Measurements from ENCODE around the gene PDE4D.
A peak's percentile ranks its signal among the peaks of the same experiment; 100 is the strongest.

PDE4D gene

DNA sequence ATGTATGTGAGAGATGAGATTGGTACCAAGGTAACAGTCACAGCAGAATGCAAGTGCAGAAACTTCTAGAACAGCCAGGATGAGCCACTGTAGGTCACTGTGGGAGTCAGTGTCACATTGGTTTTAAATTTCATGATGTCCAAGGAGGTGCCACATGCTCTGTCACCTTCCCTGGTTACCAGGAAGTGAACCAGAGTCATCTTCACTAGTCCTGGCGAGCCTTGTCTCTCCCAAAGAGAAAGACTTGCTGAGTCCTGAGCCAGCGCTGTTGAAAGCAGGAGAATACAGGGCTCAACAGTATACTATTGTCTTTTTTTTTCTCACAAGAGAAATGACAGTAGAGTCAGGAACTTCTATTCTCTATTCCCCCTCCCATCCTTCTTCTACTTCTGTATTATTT is 695.2 kb downstream of the PDE4D start:
- no peaks in the 10 kb centered on the region for H3K9me3 ChIP-seq
- TF ChIP-seq, protein P1, sequence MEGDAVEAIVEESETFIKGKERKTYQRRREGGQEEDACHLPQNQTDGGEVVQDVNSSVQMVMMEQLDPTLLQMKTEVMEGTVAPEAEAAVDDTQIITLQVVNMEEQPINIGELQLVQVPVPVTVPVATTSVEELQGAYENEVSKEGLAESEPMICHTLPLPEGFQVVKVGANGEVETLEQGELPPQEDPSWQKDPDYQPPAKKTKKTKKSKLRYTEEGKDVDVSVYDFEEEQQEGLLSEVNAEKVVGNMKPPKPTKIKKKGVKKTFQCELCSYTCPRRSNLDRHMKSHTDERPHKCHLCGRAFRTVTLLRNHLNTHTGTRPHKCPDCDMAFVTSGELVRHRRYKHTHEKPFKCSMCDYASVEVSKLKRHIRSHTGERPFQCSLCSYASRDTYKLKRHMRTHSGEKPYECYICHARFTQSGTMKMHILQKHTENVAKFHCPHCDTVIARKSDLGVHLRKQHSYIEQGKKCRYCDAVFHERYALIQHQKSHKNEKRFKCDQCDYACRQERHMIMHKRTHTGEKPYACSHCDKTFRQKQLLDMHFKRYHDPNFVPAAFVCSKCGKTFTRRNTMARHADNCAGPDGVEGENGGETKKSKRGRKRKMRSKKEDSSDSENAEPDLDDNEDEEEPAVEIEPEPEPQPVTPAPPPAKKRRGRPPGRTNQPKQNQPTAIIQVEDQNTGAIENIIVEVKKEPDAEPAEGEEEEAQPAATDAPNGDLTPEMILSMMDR (IDR thresholded peaks at IDR 0.05) = no peak
- H3K4me1 ChIP-seq = no peaks in the 10 kb centered on the region
- no peak for DNase-seq
- H3K36me3 ChIP-seq = no peaks in the 10 kb centered on the region
- intact Hi-C loops (cut with DNase I; ENCODE audit: low total_unique reads) = no loop called here
- no peak overlapping the region for H3K4me3 ChIP-seq
- H3K27ac ChIP-seq = no peak overlapping the region
- H3K27me3 ChIP-seq = no peaks in the 10 kb centered on the region

DNA sequence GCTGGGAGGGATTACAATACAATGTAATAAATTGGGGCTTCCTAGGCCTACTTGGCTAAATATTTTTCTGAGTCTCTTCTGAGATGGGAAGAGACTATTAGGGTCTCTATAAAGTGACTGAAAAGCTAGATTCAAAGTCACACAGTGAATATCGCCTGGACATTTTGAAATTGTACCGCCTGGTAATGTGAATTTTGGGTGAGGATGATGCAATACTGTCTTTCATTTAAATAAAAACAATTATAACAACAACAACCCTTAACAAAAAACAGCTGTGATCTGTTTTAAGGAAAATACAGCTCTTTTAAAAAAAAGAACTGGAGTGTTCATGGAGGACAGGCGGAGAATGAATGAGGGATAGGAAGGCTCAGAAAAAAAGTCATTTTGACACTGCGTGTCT is 695.6 kb downstream of the PDE4D start:
- H3K4me1 ChIP-seq = no peaks in the 10 kb centered on the region
- intact Hi-C loops (cut with DNase I; ENCODE audit: low total_unique reads) = no loop called here

DNA sequence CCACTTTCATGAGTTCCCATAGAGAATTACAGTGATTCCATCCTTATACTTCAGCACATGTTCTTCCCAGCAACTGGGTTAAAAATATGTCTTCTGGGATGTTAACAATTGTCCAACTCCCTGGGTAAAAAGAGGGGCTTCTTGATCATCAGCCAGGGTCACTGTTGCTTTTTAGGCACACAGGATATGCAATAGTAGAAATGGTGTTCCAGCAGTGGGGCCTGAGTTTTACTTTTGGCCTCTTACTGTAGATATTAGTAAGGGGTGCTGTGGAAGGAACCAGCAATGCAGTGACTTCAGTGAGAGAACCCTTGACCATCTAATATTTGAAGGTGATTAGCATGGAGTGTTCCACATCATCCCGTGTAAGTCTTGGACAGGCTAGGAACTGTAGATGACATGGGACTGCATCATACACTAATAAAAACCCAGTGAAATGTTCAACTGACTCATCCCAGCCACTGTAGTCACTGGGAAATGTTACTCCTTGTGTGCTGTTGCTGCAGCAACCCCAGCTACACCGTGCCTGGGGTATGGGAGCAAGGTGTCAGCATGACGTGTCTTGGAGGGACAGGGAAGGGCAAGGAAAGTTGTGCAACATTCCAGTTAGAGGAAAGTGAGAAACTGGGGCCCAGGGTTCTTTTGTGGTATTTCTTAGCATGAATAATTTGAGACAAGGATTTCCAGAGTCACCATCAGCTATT is 699.8 kb downstream of the PDE4D start:
- Histone ChIP-seq H3K4me3 (no peak overlapping the region), H3K27ac (no peak overlapping the region), H3K9me3 (no peaks in the 10 kb centered on the region), H3K4me1 (peaks cover 0 to 21% (median 0%) of the 10 kb centered on the region in 4 donors), H3K27me3 (no peaks in the 10 kb centered on the region), H3K36me3 (no peaks in the 10 kb centered on the region)
- TF ChIP-seq, protein P1 (IDR thresholded peaks at IDR 0.05) = no peak
- no peak for DNase-seq
- intact Hi-C loops (cut with DNase I; ENCODE audit: low total_unique reads) = no loop called here

More for the DNA sequence above, 695.6 kb downstream of the PDE4D start:
- H3K27me3 ChIP-seq = no peaks in the 10 kb centered on the region
- no peaks in the 10 kb centered on the region for H3K36me3 ChIP-seq
- H3K9me3 ChIP-seq = no peaks in the 10 kb centered on the region
- no peak for DNase-seq
- H3K4me3 ChIP-seq = no peak overlapping the region
- H3K27ac ChIP-seq = no peak overlapping the region
- TF ChIP-seq, protein P1 (IDR thresholded peaks at IDR 0.05) = no peak

DNA sequence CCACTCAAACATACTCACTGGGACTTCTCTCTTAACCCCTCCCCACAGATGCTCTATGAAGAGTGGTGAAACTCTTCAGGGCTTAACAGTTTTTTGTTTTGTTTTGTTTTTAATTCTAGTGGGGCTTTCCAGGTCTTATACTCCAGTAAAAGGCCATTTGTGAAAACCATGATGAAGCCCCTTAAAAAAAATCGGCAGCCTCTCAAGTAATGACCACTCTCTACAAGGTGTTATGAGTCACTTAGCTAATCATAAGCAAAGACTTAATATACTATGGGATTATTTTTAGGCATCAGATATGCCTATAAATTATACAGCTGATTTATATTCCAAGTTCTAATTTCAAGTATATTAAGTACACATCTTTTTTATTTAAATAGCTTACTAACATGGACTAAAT is 702.8 kb downstream of the PDE4D start:
- no peak overlapping the region for H3K4me3 ChIP-seq
- H3K36me3 ChIP-seq = no peaks in the 10 kb centered on the region
- H3K9me3 ChIP-seq = no peaks in the 10 kb centered on the region
- H3K27ac ChIP-seq = no peak overlapping the region
- intact Hi-C loops (cut with DNase I; ENCODE audit: low total_unique reads) = no loop called here
- H3K4me1 ChIP-seq = peaks cover 0 to 22% (median 0%) of the 10 kb centered on the region in 4 donors
- TF ChIP-seq, protein P1 (IDR thresholded peaks at IDR 0.05) = no peak
- H3K27me3 ChIP-seq = no peaks in the 10 kb centered on the region
- DNase-seq = no peak

DNA sequence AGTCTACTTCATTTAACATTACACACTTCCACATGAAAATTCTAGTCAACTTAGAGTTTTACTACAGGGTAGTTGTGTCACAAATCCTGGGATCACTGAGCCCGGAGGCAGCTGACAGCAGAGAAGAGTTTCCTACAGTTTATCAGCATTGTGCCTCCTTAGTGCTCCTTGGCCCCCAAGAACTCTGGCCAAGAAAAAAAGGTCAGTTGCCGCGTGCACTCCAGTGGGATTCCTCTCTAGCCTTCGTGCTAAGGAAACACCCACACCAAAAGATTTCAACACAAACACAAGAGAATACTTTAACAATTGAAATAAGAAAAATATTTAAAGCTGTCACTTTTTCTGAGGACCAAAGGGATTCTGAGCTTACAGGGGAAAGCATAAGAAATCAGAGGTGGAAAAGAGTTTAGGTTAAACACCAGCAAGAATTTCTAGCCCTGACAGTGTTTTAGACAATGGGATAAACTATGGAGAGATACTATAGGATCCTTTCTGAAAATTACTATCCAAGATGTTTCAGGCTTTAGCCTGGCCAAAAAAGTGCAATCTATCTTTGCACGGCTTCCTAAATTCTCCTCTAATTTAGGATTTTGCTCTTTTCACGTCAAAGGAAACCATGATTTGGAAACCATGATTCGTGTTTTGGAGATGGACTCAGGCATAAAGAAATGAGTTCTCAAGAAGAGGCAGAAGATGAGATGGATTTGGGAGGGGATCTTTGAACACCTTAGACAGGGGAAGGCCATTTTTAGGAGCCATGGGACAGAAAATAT is 703.9 kb downstream of the PDE4D start:
- H3K4me3 ChIP-seq = no peak overlapping the region

More for the DNA sequence above, 703.9 kb downstream of the PDE4D start:
- Histone ChIP-seq H3K36me3 (no peaks in the 10 kb centered on the region), H3K27me3 (no peaks in the 10 kb centered on the region), H3K27ac (peak overlapping the region; percentile 45 to 47), H3K4me1 (peaks cover 0 to 22% (median 0%) of the 10 kb centered on the region in 4 donors), H3K9me3 (no peaks in the 10 kb centered on the region)
- intact Hi-C loops (cut with DNase I; ENCODE audit: low total_unique reads) = loop anchor here (5.0 kb wide), 2 partner anchors 178 to 193 kb away; no protein-coding TSS in a partner anchor
- TF ChIP-seq, protein P1 (IDR thresholded peaks at IDR 0.05) = no peak
- no peak for DNase-seq

All from tibial artery (tissue), 4 donors.